Measurements from ENCODE around the gene NLGN1.
"Not testable (repeated sequence)": the region's sequence is repeated elsewhere in the genome, so short reads cannot be mapped to it uniquely, and the experiment has no call there.

NLGN1 gene

DNA sequence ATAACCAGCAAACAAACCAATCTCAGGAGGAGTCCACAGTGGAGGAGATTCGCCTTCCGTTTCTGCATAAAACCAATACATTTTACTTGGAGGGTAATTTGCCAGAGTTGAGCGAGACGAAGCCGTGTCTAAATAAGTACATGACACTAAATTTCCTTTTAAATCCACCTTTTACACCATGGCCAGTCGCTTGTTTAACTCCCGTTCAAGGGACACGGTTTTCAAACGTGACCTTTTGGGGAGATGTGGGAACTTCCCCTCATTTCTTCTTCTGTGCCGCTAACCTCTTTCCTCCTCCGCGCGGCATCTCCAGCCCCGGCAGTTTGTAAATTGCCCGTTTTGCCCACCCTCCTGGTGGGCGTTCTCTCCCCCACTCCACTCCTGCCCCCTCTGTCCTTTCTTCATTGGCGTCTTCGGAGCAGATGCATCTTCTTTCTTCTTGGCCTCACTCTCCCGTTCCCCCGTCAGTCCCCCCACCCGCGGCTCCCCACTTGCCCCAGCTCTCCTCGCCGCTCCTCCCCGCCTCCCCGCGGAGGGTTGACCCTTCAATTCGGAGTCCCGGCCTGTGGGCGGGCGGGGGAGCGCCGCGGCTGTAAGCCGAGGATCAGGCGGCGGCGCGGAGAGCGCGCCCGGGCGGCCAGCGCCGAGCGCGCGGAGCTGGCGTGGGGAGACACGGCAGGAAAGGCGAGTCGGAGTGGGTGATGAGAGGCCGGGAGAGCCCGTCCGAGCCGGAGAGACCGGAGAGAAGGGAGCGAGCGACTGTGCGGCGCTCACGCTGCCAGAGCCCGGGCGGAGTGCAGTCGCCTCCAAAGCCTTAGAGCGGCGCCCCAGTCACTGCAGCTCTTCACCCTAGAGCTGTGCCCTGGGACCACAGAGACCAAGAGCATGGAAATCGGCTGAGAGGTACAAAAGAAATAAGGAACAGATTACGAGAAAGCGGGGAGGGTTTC lies at the start of gene NLGN1:
NLGN1 (plus strand) TSS at position 584 of the 950 bp plus-strand sequence.
- DNase-seq (ENCODE audit: low read depth in 2 of 2): no peak

DNA sequence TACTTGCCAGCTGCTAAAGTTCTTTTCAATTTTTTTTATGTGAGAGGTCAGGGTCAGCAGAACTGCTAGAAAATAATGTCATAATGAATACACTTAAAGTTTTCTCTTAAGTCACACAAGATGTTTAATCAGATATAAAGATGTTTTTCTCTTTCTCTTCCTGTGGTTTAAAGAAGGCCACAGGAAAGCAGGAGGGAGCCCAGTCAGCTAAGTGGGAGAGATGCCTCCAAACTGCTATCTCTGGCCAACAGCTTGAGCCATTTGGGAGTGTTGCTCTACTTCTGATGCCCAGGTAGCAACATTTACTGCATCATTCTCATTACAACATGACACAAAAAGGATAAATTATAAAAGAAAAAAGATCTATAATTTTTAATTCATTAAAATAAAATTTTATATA lies 45.7 kb upstream of the NLGN1 start:
- DNase-seq (ENCODE audit: low read depth in 2 of 2): no peak

DNA sequence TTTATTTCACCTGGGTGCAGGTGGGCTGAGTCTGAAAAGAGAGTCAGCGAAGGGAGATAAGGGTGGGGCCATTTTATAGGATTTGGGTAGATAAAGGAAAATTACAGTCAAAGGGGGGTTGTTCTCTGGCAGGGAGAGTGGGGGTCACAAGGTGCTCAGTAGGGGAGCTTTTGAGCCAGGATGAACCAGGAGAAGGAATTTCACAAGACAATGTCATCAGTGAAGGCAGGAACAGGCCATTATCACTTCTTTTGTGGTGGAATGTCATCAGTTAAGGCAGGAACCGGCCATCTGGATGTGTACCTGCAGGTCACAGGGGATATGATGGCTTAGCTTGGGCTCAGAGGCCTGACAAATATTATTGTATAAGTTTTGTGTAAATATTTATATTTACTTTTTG lies 44.4 kb upstream of the NLGN1 start:
- DNase-seq (ENCODE audit: low read depth in 2 of 2): not testable (repeated sequence)

DNA sequence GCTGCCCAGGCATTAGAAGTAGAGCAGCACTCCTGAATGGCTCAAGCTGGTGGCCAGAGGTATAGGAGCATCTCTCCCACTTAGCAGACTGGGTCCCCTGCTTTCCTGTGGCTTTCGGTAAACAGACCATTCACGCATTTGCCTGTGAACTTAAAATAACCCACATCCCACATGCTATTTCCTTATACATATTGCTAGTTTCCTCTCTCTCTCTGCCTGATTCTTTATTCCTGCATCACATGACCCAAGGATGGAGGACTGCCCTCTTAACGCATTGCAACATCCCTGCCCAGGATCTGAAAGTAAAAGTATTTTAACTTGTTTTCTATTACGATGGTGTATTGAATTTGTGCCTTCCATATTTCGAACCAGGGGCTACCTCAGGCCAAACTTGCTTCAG lies 43.4 kb upstream of the NLGN1 start:
- no peak for DNase-seq (ENCODE audit: low read depth in 2 of 2)

DNA sequence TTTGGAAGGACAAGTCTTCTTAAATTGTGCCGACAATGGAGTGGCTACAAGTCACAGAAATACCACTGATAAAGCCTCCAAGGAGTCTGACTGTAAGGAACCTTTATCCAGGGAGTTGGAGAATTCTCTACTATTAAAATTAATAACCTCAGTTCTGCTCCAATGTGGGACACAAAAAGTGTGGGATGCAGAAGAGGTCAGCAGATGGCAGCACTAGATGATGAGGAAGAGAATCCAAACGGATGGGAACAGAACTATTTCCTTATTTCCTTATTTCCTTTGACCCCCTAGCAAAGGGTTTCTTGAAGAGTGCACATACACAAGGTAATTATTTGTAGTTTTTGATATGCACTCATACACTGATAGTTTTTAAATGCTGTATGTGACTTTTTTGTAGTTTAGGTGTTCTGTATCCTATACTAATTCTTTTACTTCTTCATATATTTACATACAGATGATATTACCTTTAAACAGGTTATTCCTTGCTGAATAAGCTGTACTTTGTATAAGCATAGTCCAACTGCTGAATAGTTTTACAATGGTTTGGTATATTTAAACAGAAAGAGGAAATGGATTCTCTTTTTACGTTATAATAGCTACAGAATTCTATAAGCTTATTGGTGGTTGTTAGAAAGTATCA lies 25.6 kb upstream of the NLGN1 start:
- DNase-seq (ENCODE audit: low read depth in 2 of 2): no peak

DNA sequence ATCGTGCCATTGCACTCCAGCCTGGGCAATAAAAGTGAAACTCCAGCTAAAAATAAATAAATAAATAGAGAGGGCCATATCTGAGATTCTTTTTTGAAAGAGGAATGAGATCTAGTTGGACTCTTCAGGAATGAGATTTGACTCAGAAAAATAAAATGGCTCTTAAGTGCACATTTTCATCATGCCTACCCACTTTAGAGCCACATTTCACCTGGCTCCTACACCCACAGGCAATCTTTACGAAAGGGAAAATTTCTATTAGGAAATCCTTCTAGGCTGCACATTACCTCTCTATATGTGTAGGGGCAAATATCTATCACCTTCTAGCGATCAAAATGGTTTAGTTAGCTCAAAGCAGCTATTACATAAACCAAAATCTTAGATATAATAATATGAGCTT lies 16.9 kb upstream of the NLGN1 start:
- DNase-seq (ENCODE audit: low read depth in 2 of 2): no peak

DNA sequence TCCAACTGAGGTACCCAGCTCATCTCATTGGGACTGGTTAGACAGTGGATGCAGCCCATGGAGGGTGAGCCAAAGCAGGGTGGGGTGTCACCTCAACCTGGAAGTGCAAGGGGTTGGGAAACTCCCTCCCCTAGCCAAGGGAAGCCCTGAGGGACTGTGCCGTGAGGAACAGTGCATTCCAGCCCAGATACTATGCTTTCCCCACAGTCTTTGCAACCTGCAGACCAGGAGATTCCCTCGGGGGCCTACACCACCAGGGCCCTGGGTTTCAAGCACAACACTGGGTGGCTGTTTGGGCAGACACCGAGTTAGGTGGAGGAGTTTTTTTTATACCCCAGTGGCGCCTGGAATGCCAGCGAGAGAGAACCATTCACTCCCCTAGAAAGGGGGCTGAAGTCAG lies 15.6 kb upstream of the NLGN1 start:
- DNase-seq (ENCODE audit: low read depth in 2 of 2): not testable (repeated sequence)

DNA sequence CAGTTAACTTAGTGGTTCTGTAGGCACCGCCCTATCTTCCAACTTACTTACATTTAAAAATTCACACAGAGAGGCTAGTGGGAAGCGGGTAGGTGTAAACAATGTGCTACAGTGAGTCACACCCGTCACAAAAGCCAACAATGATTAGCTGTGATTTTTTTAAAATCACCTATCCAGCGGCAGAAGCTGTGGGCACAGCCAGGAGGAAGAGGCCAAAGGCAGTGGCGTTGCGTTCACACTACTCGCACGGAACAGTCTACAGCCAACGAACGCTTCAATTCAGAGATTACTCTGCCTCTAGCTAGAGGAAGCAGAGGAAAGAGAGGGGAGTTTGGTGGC lies 2.5 kb upstream of the NLGN1 start:
- no peak for DNase-seq (ENCODE audit: low read depth in 2 of 2)

DNA sequence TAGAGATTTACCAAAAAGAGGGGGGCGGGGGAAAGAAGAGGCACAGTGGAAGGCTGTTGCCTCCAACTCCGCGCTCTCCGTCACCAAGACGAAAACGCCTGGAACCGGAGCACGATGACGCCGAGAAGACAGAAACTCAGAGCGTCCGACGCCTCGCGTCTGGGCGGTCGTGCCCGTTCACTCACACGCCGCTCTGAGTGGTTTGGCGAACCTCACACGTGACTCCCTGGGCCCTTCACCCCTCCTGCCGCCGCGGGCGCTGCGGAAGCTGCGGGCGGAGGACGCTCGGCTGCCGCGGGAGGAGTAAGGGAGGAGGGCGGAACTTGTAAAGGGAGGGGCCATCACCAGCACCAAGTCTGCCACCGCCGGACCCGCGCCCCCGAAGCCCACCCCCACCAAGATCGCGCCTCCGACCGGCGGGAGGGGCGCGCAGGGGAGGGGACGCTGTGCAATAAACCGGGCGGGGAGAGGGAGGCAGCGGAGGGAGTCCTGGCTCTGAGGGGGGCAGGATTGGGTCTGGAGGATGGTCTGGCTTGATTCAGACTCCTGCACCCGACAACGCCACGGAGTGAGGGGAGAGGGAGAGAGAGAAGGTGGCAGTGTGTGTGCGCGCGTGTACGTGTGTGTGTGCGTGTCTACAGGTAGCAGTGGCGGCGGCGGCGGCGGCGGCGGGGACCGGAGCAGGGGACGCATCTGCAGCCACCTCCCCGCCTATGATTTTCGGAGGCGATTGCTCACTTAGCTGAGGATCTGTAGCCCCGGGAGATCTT lies 1.9 kb upstream of the NLGN1 start:
- peak in 1 of 2 donors; percentile 4 for DNase-seq (ENCODE audit: low read depth in 2 of 2)

DNA sequence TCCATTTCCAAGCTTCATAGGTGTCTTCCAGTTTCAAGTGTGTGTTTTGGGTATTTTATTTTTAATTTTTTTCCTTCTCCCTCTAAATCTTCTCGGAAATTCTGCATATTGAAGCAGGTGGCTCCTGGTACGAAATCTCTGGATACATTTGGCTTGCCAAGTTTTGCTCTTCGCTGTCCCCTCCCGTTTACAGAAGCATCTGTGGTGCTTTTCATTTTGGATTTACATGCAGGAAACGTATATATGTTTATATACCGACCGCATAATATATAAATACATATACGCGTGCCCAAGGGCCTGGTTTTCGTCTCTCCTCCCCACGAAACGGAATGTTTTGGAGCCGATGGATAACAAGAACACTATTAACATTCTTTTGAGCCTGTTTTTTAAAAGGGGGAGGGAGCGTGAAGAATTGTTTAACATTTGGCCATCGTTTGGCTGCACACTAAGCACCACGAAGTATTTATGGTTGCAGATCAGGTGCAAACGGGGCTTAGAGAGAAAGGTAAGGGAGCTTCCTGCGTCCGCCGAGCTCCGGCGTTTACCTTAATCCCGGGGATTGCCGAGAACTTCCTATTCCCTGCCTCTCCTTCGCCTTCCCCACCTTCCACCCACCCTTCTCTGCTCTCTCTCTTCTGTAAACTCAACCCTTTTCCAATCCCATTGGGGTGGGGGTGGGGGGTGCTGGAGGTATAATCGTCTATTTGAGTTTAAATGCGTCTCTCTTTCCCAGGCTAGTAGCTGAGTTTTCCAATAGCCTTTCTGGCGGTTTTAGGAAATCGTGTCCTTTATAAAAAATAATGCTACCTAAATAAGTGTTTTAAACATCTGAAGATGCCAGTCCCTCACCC lies 1.1 kb upstream of the NLGN1 start:
- no peak for DNase-seq (ENCODE audit: low read depth in 2 of 2)

DNA sequence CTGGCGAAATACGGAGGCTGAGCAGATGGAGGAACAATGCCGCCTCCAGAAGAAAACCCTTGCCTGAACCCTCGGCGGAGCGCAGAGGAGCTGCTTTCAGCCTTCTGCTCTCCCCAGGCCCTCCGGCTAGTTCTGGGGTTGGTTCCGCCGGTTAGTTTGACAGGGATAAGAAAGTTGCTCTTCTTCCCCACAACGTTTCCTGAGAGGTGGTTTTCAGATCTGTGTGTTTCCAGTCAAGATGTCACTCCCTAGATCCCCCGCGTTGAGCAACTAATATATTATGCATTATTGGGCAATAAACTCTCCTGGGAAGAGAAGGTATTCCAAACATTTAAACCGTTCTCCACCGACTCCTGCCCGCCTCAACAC lies 551 bp downstream of the NLGN1 start:
- no peak for DNase-seq (ENCODE audit: low read depth in 2 of 2)

DNA sequence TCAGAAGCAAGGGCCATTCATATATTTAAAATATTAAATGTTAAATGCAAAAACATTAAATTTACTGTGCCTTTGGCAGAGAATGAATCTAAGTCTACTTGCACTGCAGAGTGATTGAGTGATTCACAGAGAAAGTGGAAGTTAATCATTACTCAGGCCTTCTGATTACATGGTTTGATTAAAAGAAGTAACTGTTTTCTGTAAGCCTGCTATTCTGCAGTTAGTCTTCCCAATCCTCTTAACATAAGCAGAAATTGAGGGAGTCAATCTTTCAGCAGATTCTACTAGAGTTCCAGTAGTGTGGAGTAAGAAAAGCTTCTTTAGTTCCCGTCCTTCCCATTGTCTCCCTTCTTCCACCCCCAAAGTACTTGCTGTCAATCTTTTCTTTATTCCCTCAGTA lies 1.5 kb downstream of the NLGN1 start:
- no peak for DNase-seq (ENCODE audit: low read depth in 2 of 2)

DNA sequence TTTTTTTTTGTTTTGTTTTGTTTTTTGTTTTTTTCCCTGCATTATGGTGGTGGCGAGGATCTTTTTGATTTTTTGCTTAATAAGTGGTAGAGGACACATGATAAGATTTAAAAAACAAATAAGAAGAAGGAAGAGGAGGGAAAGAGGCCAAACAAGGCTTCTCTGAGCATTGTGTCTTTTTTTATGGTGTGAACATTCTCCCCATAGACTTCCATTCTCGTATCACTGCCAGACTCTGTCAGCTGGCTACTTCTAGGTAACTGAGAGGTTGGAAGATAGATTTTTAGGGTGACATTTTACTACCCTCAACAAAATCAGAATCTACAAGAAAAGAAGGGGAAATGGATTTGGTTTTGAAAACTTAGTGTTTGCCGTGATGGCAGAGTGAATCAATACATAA lies 3.8 kb downstream of the NLGN1 start:
- DNase-seq (ENCODE audit: low read depth in 2 of 2): no peak

DNA sequence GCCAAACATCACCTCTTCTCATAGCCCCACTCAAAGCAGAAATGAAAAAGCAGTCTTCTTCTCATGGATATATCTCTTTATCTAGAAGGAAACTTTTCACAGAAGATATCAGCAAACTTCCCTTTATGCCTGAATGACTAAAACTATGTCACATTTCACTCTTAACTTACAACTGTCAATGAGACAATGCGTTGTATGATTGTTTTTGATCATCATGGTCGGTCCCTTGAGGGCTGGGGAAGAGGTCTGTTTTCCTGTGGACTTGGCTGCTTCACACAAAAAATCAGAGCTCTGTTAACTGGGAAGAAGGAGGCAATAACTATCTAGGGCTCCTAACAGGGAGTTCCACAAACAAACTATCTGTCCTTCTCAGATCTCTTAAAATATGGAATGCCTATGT lies 5.1 kb downstream of the NLGN1 start:
- DNase-seq (ENCODE audit: low read depth in 2 of 2): no peak

DNA sequence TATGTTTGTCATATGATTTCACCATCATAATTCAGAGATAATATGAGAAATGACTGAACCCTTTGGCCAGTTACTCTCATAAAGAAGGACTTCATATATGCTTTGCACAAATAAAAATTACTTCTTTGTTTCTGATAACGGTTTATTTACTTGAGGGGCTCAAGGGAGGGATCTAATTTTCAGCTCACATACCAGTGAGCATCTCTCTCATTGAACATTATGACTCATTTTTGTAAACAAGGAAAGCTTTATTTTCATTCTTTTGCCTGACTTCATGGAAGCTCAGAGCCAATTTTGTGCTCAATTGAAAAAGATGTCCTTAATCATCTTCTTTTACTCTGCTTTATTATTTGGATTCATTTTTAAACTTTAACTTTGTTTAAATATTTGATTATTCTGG lies 5.8 kb downstream of the NLGN1 start:
- no peak for DNase-seq (ENCODE audit: low read depth in 2 of 2)

DNA sequence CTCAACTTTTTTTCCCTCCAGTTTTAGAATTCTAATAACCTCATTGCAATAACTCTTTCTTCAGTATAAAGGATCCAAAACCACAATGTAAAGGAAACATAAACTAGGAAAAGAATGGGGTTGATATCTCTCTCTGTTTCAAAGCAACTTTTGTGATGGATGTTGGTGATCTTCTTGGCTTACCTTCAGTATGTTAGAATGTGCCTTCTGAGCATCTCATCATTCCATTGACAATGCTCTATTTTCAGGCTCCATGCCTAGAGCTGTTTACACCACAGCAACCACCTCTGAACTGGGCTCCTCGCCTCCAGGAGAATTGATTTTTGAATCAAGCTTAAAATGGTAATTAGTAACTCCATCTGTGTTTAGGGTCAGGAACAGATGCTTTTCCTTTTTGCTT lies 6.6 kb downstream of the NLGN1 start:
- DNase-seq (ENCODE audit: low read depth in 2 of 2): no peak

DNA sequence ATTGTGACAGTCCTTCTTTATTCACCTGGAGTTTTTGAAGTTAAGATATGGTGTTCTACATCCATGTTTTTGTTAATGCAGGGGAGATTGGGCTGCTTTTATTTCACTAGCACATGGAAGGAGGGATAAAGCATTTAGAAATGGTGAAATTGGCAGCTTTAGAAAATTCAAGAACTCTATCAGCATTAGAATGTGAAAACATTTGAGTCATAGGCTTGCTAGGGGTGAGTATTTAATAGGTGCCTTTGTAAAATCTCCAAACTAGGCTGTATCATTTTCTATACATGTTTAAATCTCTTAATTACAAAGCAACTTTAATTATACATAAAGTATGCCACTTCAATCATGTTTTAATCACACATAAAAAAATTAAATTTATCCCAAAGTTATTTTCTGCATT lies 12.9 kb downstream of the NLGN1 start:
- DNase-seq (ENCODE audit: low read depth in 2 of 2): no peak

DNA sequence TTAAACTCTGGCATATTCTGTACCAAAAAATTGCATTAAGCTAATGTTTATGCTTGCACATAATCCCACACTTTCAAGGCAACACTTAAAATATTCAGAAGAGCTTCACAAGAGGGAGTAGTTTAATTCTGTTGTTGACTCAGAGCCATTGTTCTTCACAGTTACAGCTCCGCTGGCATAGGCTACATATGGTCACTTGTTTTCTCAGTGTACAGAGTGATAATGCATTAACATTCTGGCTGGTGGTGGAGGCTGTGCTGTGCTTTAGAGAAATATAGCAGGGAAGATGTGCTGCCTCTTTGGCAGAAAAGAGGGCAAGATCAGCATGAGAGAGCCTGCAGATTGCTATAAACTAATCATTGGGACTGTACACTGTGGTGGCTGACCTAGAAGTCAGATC lies 13.3 kb downstream of the NLGN1 start:
- no peak for DNase-seq (ENCODE audit: low read depth in 2 of 2)

DNA sequence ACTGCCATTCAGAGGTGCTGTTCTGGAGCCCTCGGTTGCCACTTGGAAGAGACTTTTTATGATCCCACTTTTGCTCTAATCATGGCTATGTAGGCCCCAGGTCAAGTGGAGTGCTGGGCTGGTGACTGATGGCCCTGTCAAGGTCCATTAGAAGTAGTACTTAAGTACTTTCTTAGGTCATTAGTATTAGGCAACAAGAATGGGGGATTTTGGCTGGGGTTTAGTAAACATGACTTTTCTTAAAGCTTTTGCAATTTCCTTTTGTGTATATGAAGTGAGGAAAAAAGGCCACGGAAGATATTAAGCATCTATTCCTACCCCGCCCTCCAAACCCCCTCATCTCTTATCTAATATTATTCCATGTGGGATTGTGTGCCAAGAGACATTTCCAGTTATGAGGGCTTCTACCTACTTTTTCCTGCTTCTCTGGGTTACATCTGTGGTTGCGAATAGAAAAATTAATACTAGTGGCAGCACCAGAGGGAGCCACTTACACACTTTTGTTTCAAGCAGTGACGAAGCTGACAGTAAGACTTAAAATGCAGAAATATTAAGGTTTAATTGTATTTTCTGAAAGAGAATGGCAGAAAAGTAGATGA lies 13.9 kb downstream of the NLGN1 start:
- no peak for DNase-seq (ENCODE audit: low read depth in 2 of 2)

DNA sequence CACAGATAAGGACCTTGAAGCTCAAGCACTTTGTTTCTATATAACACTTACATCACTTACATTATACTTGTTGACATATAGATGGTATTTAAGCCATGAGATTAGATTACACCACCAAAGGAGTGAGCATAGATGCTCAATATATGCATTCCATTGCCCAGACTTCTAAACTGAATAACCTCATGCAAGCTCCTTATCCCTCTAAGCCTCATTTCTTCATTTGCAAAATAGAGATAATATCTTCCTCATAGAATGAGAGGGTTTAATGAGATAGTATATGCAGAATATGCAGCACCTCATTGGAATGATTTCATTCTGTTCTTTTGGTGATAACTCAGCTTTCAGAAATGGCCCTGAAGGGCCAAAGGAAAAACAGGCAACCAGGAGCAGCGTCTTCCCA lies 18.5 kb downstream of the NLGN1 start:
- no peak for DNase-seq (ENCODE audit: low read depth in 2 of 2)

DNA sequence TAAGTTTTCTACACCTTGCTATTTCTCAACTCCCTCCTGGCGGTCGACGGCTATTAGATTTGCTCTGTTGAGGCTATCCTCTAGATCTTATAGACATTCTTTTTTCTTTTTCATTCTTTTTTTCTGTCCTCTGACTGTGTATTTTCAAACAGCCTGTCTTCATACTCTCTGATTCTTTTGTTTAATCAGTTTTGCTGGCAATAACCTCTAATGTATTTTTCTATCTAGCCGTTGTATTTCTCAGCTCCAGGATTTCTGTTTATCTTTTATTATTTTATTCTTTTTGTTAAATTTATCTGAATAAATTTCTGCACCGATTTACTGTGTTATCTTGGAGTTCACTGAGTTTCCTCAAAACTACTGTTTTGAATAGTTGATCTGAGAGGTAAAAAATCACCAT lies 31.5 kb downstream of the NLGN1 start:
- DNase-seq (ENCODE audit: low read depth in 2 of 2): no peak
